Measurements from ENCODE around the gene VIT. TPM values are rescaled to one million over a fixed set of nuclear protein-coding genes. Genes with fewer than 3 reads are reported as not detected.

VIT gene
- total RNA-seq, 2 experiments from 2014 or later: not detected

GRCh38 chr2:36858551-36859365 lies 162.3 kb downstream of the VIT start:
- ChIA-PET CTCF (no interaction called here), POLR2A (no interaction called here)
- Mint-ChIP-seq H3K36me3 (ENCODE audit: low read depth) (peaks cover 55% of the 10 kb centered on the region), H3K9me3 (no peaks in the 10 kb centered on the region), H3K27me3 (no peaks in the 10 kb centered on the region), H3K4me1 (peaks cover 19% of the 10 kb centered on the region), H3K27ac (no peak overlapping the region), H3K4me3 (no peak overlapping the region)
- DNase-seq: no peak

GRCh38 chr2:36859366-36859792 lies 162.9 kb downstream of the VIT start:
- no peak overlapping the region for H3K4me3 Mint-ChIP-seq
- H3K27ac Mint-ChIP-seq: no peak overlapping the region
- DNase-seq: no peak
- H3K36me3 Mint-ChIP-seq (ENCODE audit: low read depth): peaks cover 53% of the 10 kb centered on the region
- ChIA-PET CTCF (no interaction called here), POLR2A (no interaction called here)
- H3K4me1 Mint-ChIP-seq: peaks cover 19% of the 10 kb centered on the region
- H3K27me3 Mint-ChIP-seq: no peaks in the 10 kb centered on the region
- no peaks in the 10 kb centered on the region for H3K9me3 Mint-ChIP-seq

- no peak overlapping the region for H3K27ac Mint-ChIP-seq
- peaks cover 69% of the 10 kb centered on the region for H3K36me3 Mint-ChIP-seq (ENCODE audit: low read depth)
- H3K27me3 Mint-ChIP-seq: no peaks in the 10 kb centered on the region
- POLR2A ChIA-PET: no interaction called here
- H3K4me1 Mint-ChIP-seq: peaks cover 19% of the 10 kb centered on the region
- CTCF ChIA-PET: no interaction called here
- no peaks in the 10 kb centered on the region for H3K9me3 Mint-ChIP-seq
- no peak overlapping the region for H3K4me3 Mint-ChIP-seq
- DNase-seq: no peak
Measured at GRCh38 chr2:36861896-36862295, 165.4 kb downstream of the VIT start.

Other genes starting within 250 kb of the VIT start
- 10 to 100 TPM; 12.3 to 16.5 TPM for gene FEZ2, start 98.5 kb upstream of the VIT start, total RNA-seq